Measurements from ENCODE around the gene SLCO3A1. TPM values are rescaled to one million over a fixed set of nuclear protein-coding genes. Genes with fewer than 3 reads are reported as not detected.

The SLCO3A1 gene
- total and polyA plus RNA-seq, 2 experiments from 2014 or later = 35.5 to 71.9 TPM

DNA sequence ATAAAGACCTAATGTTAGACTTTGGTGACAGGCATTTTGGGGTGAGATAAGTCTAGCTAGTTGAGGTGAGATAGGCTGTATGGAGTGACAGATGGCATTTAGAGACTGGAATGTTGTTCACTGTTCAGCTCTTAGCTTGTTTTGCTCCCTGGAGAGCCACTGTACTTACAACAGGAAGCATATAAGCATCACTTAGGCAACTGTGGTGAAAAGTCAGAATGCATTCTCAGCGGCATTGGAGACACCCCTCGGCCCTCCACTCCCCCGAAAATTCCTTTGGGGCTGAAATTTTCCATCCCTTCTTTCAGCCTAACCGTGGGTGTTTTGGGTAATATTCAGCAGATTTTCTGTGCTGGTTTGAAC, 73.4 kb downstream of the SLCO3A1 start:
- Histone ChIP-seq H3K27me3 (no peaks in the 10 kb centered on the region), H3K27ac (peak overlapping the region; percentile 93), H3K4me3 (no peak overlapping the region), H3K9me3 (ENCODE audit: low read depth) (no peaks in the 10 kb centered on the region), H3K36me3 (no peaks in the 10 kb centered on the region), H3K4me1 (ENCODE audit: low read depth) (peaks cover 92% of the 10 kb centered on the region)
- TF ChIP-seq, protein P1, sequence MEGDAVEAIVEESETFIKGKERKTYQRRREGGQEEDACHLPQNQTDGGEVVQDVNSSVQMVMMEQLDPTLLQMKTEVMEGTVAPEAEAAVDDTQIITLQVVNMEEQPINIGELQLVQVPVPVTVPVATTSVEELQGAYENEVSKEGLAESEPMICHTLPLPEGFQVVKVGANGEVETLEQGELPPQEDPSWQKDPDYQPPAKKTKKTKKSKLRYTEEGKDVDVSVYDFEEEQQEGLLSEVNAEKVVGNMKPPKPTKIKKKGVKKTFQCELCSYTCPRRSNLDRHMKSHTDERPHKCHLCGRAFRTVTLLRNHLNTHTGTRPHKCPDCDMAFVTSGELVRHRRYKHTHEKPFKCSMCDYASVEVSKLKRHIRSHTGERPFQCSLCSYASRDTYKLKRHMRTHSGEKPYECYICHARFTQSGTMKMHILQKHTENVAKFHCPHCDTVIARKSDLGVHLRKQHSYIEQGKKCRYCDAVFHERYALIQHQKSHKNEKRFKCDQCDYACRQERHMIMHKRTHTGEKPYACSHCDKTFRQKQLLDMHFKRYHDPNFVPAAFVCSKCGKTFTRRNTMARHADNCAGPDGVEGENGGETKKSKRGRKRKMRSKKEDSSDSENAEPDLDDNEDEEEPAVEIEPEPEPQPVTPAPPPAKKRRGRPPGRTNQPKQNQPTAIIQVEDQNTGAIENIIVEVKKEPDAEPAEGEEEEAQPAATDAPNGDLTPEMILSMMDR (IDR thresholded peaks at IDR 0.05; ENCODE audit: low read depth, low read length) = no peak
- peak; percentile 61 to 85 for DNase-seq (ENCODE audit: low read depth in 1 of 2, low spot score in 1 of 2)

DNA sequence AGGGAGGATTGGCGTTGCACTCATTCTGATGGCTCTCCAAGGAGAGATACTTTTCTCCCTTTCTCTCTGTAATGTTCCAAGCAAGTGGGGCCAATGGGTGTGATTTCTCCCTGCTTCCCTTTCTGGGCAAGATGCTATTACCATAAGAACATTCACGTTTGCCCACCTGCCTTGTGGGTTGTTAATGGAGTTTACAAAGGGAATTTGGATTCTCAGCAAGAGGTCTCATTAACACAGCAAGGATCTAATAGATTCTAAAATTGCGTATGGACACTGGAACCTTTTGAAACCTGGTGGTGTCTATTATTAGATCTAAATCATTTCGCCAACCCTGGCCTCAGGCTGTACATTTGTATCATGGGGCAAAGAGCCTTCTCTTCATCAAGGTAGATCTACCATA, 74.1 kb downstream of the SLCO3A1 start:
- no peak overlapping the region for H3K4me3 ChIP-seq
- no peaks in the 10 kb centered on the region for H3K27me3 ChIP-seq
- H3K9me3 ChIP-seq (ENCODE audit: low read depth) = no peaks in the 10 kb centered on the region
- no peaks in the 10 kb centered on the region for H3K36me3 ChIP-seq
- DNase-seq (ENCODE audit: low read depth in 1 of 2, low spot score in 1 of 2) = no peak
- peaks cover 90% of the 10 kb centered on the region for H3K4me1 ChIP-seq (ENCODE audit: low read depth)
- TF ChIP-seq, protein P1 (IDR thresholded peaks at IDR 0.05; ENCODE audit: low read depth, low read length) = no peak
- peak overlapping the region; percentile 93 for H3K27ac ChIP-seq

DNA sequence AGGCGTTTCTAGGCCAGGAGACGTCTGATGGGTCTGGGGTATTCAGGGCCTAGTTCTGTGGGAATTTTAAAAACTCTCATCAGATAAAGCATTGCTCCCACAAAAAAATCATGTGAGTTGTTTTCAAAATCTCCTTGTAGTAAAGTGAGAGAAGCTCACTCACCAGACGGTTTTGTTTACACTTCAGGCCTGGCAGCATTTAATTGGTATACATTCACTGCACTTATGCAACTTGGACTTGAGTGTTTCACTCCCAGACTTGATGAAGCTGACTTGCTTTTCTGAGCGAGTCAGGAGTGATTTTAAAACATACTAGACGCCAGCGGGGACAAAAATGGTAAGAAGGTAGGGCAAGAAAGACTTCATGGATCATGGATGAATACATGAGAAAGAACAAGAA, 75.2 kb downstream of the SLCO3A1 start:
- Histone ChIP-seq H3K4me1 (ENCODE audit: low read depth) (peaks cover 79% of the 10 kb centered on the region), H3K36me3 (no peaks in the 10 kb centered on the region), H3K4me3 (no peak overlapping the region), H3K27ac (peak overlapping the region; percentile 93), H3K27me3 (no peaks in the 10 kb centered on the region), H3K9me3 (ENCODE audit: low read depth) (no peaks in the 10 kb centered on the region)
- DNase-seq (ENCODE audit: low read depth in 1 of 2, low spot score in 1 of 2) = no peak
- TF ChIP-seq, protein P1 (IDR thresholded peaks at IDR 0.05; ENCODE audit: low read depth, low read length) = no peak

DNA sequence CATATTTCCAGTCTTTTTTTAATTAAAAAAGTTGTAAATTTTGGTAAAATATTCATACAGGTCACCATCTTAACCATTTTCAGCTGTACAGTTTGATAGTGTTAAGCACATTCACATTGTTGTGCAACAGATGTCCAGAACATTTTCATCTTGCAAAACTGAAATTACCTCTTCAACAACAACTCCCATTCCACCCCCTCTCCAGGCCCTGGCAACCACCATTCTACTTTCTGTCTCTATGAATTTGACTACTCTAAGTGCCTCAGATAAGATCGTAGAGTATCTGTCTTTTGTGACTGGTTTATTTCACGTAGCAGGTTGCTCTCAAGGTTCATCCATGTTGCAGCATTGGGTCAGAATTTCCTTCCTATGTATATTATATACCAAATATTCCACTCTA, 76.0 kb downstream of the SLCO3A1 start:
- Histone ChIP-seq H3K27me3 (no peaks in the 10 kb centered on the region), H3K4me3 (no peak overlapping the region), H3K36me3 (no peaks in the 10 kb centered on the region), H3K9me3 (ENCODE audit: low read depth) (no peaks in the 10 kb centered on the region), H3K4me1 (ENCODE audit: low read depth) (peaks cover 71% of the 10 kb centered on the region), H3K27ac (peak overlapping the region; percentile 93)
- DNase-seq (ENCODE audit: low read depth in 1 of 2, low spot score in 1 of 2) = peak; percentile 46 to 66
- TF ChIP-seq, protein P1 (IDR thresholded peaks at IDR 0.05; ENCODE audit: low read depth, low read length) = no peak

DNA sequence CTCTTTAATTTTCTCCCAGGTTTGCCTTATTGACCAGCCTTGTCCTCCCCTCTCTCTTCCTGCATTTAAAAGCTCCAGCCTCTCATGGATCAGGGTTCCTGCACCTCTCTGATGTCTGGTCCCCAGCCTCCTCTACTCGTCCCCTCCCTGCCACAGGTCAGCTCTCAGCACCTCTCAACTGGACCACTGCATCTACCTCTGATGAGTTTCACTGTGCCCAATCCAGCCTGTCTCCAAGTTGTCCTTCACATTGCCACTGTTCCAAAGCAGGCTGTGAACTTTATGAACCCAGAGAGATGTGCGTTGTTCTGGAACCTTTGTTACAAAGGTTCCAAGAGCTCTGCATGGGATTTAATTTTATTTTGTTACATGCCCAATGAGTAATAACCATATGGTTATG, 76.6 kb downstream of the SLCO3A1 start:
- H3K27ac ChIP-seq = peak overlapping the region; percentile 93
- H3K27me3 ChIP-seq = no peaks in the 10 kb centered on the region
- no peak overlapping the region for H3K4me3 ChIP-seq
- no peaks in the 10 kb centered on the region for H3K9me3 ChIP-seq (ENCODE audit: low read depth)
- H3K4me1 ChIP-seq (ENCODE audit: low read depth) = peaks cover 65% of the 10 kb centered on the region
- TF ChIP-seq, protein P1 (IDR thresholded peaks at IDR 0.05; ENCODE audit: low read depth, low read length) = no peak
- no peaks in the 10 kb centered on the region for H3K36me3 ChIP-seq
- DNase-seq (ENCODE audit: low read depth in 1 of 2, low spot score in 1 of 2) = peak in 1 of 2 donors; percentile 54
